ENCODE data around the gene ADAMTSL1. TPM values are rescaled to one million over a fixed set of nuclear protein-coding genes. Genes with fewer than 3 reads are reported as not detected.

ADAMTSL1 gene
- total RNA-seq, 2 experiments from 2014 or later: not detected

DNA sequence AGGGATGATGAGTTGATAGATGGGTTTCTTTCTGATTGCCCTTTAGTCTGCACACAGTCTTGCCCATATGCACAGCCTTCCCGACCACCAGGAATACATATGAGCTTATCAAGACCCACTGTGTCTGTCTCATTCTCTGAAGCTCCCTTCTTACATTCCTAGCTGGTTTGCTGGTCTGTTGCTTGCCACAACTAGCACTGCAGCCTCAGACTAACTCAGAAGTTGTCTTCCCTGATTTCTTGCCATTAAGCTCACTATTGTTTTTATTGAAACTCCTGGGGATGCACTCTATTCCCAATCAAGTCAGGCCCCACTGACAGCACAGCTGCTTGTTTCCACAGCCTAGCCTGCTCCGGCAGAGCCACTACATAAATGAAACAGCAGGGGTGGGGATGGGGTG lies 461.6 kb downstream of the ADAMTSL1 start:
- ChIA-PET POLR2A (no interaction called here), CTCF (no interaction called here)
- Mint-ChIP-seq H3K4me3 (no peak overlapping the region), H3K4me1 (no peaks in the 10 kb centered on the region), H3K36me3 (ENCODE audit: low read depth) (no peaks in the 10 kb centered on the region), H3K9me3 (no peaks in the 10 kb centered on the region), H3K27ac (no peak overlapping the region), H3K27me3 (peaks cover 8% of the 10 kb centered on the region)
- no peak for DNase-seq

DNA sequence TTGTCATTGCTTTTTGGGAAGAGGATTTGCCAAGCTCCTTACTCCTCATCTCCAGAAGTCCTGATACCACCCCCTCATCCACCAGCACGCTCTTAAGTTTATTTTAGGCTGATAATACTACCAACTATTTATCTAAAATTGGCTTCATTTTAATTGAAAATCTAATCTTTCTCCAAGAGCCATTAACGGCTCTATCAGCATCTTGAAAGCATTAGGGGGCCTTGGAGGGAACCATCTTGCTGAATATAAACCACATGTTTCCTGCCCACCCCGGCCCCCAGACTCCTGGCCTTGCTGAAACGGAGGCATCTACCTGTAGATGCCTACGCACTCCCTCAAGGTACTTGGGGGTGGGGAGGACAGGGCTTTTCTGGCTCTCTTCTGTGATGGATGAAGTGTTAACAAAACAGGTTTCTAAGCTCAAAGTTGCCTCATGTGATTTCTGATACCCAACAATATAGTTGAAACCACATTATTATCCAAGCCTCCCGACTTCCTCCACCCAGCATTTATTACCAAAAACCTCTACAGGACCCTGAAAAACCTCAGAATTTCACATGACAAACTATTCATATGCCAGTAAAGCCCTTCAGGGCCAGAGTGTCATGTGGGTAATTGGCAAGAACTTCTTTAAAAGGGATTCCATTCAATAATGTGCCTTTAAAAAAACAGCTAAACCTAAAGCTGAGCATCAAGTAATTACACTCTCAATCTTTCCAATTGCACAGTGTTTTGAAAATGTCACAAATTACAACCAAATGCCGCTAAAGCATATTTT lies 462.3 kb downstream of the ADAMTSL1 start:
- no peak overlapping the region for H3K4me3 Mint-ChIP-seq
- no peaks in the 10 kb centered on the region for H3K36me3 Mint-ChIP-seq (ENCODE audit: low read depth)
- DNase-seq: no peak
- H3K27ac Mint-ChIP-seq: no peak overlapping the region
- H3K4me1 Mint-ChIP-seq: no peaks in the 10 kb centered on the region
- POLR2A ChIA-PET: no interaction called here
- no peaks in the 10 kb centered on the region for H3K9me3 Mint-ChIP-seq
- peaks cover 8% of the 10 kb centered on the region for H3K27me3 Mint-ChIP-seq
- CTCF ChIA-PET: no interaction called here

DNA sequence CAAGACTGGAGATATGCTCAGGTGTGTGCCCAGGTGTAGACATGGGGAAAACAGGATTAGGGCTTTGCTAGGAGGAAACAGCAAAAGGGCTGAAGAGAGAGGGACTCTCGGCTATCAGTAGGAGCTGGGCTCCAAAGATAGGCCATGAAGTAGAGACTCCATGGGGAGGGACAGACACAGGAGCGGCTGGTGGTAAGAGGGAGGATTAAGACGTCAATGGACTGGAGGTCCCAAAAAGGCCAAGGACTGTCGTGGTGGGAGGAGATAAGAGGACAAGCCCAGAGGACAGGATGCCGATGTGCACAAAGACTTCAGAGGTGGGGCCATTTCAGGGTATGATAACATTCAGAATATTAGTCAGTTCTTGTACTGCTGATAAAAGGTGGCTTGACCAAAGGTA lies 466.0 kb downstream of the ADAMTSL1 start:
- POLR2A ChIA-PET: no interaction called here
- Mint-ChIP-seq H3K27ac (no peak overlapping the region), H3K4me1 (no peaks in the 10 kb centered on the region), H3K4me3 (no peak overlapping the region), H3K9me3 (no peaks in the 10 kb centered on the region), H3K27me3 (peaks cover 7% of the 10 kb centered on the region), H3K36me3 (ENCODE audit: low read depth) (no peaks in the 10 kb centered on the region)
- no peak for DNase-seq
- CTCF ChIA-PET: no interaction called here

DNA sequence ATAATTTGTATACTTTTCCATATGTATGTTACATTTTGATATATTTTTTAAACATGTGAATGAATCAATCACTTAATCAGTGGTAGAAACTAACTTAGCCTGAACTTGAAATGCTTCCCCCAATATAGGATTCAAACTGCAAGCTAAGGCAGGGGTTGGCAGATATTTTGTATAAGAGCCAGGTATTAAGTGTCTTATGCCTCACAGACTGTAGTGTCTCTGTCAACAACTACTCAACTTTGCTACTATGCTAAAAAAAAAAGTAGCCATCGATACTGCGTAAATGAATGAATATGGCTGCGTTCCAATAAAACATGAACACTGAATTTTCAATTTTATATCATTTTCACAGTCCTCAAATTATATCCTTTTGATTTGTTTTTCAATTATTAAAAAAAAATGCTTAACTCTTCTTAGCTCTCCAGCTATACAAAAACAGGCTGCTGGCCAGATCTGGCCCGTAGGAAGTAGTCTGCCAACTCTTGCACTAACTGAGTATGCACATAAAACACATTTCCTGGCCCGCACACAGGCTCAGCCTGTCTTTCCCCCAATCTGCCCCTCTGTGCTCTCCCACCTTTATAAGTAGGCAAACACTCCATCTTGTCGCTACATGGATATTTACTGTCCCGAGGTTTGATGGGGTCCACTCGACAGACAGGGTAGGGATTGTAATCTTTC lies 467.2 kb downstream of the ADAMTSL1 start:
- no peak for DNase-seq
- H3K4me3 Mint-ChIP-seq: no peak overlapping the region
- no peaks in the 10 kb centered on the region for H3K9me3 Mint-ChIP-seq
- peaks cover 7% of the 10 kb centered on the region for H3K27me3 Mint-ChIP-seq
- ChIA-PET POLR2A (no interaction called here), CTCF (no interaction called here)
- H3K4me1 Mint-ChIP-seq: no peaks in the 10 kb centered on the region
- H3K27ac Mint-ChIP-seq: no peak overlapping the region
- H3K36me3 Mint-ChIP-seq (ENCODE audit: low read depth): no peaks in the 10 kb centered on the region

DNA sequence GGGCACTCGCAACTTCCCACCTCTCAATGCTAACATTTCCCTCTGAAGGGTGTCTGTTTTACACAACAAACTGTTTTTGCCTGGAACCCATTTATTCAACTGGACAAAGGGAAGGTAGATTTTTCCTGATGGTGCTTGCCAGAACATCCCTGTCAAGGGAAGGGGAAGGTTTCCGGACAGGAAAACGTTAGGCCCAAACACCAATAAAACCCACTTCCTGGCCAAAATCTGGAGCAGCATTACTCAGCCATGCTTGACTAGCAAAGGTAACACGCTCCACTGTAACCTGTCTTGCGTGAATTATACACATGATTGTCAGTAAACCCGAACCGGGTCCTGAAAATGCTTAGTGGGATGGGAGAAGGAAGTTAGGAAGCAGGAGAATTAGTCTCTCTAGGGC lies 468.8 kb downstream of the ADAMTSL1 start:
- no peaks in the 10 kb centered on the region for H3K4me1 Mint-ChIP-seq
- ChIA-PET CTCF (no interaction called here), POLR2A (no interaction called here)
- no peaks in the 10 kb centered on the region for H3K36me3 Mint-ChIP-seq (ENCODE audit: low read depth)
- peaks cover 4% of the 10 kb centered on the region for H3K27me3 Mint-ChIP-seq
- no peak overlapping the region for H3K27ac Mint-ChIP-seq
- H3K9me3 Mint-ChIP-seq: no peaks in the 10 kb centered on the region
- no peak for DNase-seq
- H3K4me3 Mint-ChIP-seq: no peak overlapping the region

DNA sequence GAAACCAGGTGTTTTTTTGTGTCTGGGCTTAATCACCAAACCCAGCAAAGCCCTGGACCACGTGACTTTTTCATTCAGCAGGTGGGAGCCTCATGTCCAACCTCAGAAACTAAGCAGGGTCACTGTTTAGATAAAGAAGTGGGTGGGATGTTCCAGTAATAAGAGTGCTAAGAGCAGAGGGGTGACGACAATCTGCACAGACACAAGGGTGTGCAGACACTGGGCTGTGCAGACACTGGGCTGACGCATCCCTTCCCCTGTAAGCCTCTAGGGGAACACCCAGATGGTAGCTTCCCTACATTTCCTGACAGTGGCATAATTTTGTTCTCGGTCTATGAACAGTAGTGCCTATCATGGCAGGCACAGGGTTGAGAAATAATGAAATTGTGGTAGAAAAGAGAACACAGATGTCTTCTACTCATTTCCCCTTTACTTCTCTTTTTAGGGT lies 474.0 kb downstream of the ADAMTSL1 start:
- ChIA-PET CTCF (no interaction called here), POLR2A (no interaction called here)
- H3K4me3 Mint-ChIP-seq: no peak overlapping the region
- no peak for DNase-seq
- H3K36me3 Mint-ChIP-seq (ENCODE audit: low read depth): no peaks in the 10 kb centered on the region
- no peak overlapping the region for H3K27ac Mint-ChIP-seq
- no peaks in the 10 kb centered on the region for H3K9me3 Mint-ChIP-seq
- peaks cover 8% of the 10 kb centered on the region for H3K27me3 Mint-ChIP-seq
- no peaks in the 10 kb centered on the region for H3K4me1 Mint-ChIP-seq

DNA sequence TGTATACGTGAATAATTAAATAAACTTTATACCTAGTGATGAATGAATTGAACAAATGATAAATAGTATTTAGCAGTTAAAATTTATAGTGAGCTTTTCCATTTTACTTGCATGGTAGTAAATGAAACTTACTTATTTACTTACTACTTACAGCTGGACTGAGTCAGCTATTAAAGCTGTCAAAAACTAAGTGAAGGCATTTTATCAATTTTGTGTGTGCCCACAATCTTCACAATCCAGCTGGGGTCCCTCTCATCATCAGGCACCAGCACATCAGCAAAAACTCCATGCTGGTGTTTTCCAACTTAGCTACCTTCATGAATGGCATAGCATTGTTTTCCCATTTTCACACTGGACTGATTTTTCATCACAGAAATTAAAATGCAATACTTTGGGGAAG lies 478.0 kb downstream of the ADAMTSL1 start:
- POLR2A ChIA-PET: no interaction called here
- H3K9me3 Mint-ChIP-seq: no peaks in the 10 kb centered on the region

DNA sequence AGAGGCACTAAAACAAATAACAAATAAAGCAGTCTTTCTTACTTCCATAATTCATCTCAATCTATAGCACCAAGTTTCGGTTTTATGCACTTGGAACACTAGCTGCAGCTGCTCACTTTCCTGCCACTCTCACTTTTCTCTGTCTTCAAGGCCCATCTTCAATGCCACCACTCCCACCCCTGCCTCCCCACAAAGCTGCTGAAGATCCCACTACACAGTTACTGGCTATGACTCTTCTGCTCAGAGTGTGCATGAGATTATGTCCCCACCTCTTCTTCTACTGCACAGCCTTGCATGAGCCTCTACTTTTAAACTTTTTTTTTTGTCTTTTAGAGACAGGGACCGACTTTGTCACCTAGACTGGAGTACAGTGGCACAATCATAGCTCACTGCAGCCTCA lies 481.7 kb downstream of the ADAMTSL1 start:
- H3K9me3 Mint-ChIP-seq: no peaks in the 10 kb centered on the region
- H3K4me3 Mint-ChIP-seq: no peak overlapping the region
- peaks cover 10% of the 10 kb centered on the region for H3K27me3 Mint-ChIP-seq
- no peak for DNase-seq
- H3K36me3 Mint-ChIP-seq (ENCODE audit: low read depth): no peaks in the 10 kb centered on the region
- H3K27ac Mint-ChIP-seq: no peak overlapping the region
- POLR2A ChIA-PET: no interaction called here
- CTCF ChIA-PET: no interaction called here
- H3K4me1 Mint-ChIP-seq: no peaks in the 10 kb centered on the region

More for the DNA sequence above, 478.0 kb downstream of the ADAMTSL1 start:
- CTCF ChIA-PET: no interaction called here
- Mint-ChIP-seq H3K36me3 (ENCODE audit: low read depth) (no peaks in the 10 kb centered on the region), H3K4me1 (no peaks in the 10 kb centered on the region), H3K27me3 (peaks cover 12% of the 10 kb centered on the region), H3K4me3 (no peak overlapping the region), H3K27ac (no peak overlapping the region)
- DNase-seq: no peak

Data from activated CD4-positive, alpha-beta memory T cell treated with anti-CD3 and anti-CD28 coated beads, Interleukin-2, amount 10 ng/mL, durations not matched to agents 7 days and 5 days (primary cell).